Trophoblast cell (in vitro differentiated cells and primary cell): ENCODE measurements around the gene GRIN2A.

Experiments used
- DNase-seq, 2 donors: peaks; one replicate each; pipeline ENCODE4 v3.0.0-alpha.2; 2016
- H2AFZ ChIP-seq: 2 replicates; pipeline ENCODE4 v1.6.1; 2013; ENCODE audit warnings: low read length, moderate library complexity, mild to moderate bottlenecking; ENCODE audit not compliant: insufficient read depth, poor library complexity
- H2AK5ac ChIP-seq: 2 replicates; pipeline ENCODE4 v1.6.1; 2013; ENCODE audit warnings: mild to moderate bottlenecking, low read length
- H2BK120ac ChIP-seq: 2 replicates; pipeline ENCODE4 v1.6.1; 2013; ENCODE audit warnings: low read length, mild to moderate bottlenecking, moderate library complexity; ENCODE audit not compliant: insufficient read depth, poor library complexity
- H2BK12ac ChIP-seq: 2 replicates; pipeline ENCODE4 v1.6.1; 2013; ENCODE audit warnings: mild to moderate bottlenecking, low read length, moderate library complexity
- H2BK5ac ChIP-seq: 2 replicates; pipeline ENCODE4 v1.6.1; 2013; ENCODE audit warnings: low read length, low read depth, moderate library complexity, mild to moderate bottlenecking; ENCODE audit not compliant: poor library complexity
- H3K14ac ChIP-seq: 2 replicates; pipeline ENCODE4 v1.6.1; 2013; ENCODE audit warnings: mild to moderate bottlenecking, low read length
- H3K18ac ChIP-seq: 2 replicates; pipeline ENCODE4 v1.6.1; 2013; ENCODE audit warnings: mild to moderate bottlenecking, low read length
- H3K23ac ChIP-seq: 2 replicates; pipeline ENCODE4 v1.6.1; 2013; ENCODE audit warnings: low read length
- H3K27ac ChIP-seq: 2 replicates; pipeline ENCODE4 v1.5.1; 2013; ENCODE audit warnings: low read depth, mild to moderate bottlenecking, inconsistent platforms, low read length, moderate library complexity
- H3K27me3 ChIP-seq: 2 replicates; pipeline ENCODE4 v1.6.1; 2013; ENCODE audit warnings: inconsistent platforms, mild to moderate bottlenecking, low read length, moderate library complexity; ENCODE audit not compliant: insufficient read depth
- H3K36me3 ChIP-seq, 2 experiments: 1 replicate in 1 of 2; 2 replicates in 1 of 2; pipeline ENCODE4 v1.6.1; 2013; ENCODE audit warnings: low read length in 2 of 2, mild to moderate bottlenecking in 2 of 2, moderate library complexity in 1 of 2; ENCODE audit not compliant: insufficient read depth in 2 of 2, control insufficient read depth in 1 of 2
- H3K4ac ChIP-seq: 2 replicates; pipeline ENCODE4 v1.6.1; 2013; ENCODE audit warnings: low read depth, mild to moderate bottlenecking, low read length, moderate library complexity
- H3K4me1 ChIP-seq, 2 experiments: 1 replicate in 1 of 2; 2 replicates in 1 of 2; pipeline ENCODE4 v1.6.1; 2013; ENCODE audit warnings: low read length in 2 of 2, mild to moderate bottlenecking in 2 of 2, moderate library complexity in 1 of 2; ENCODE audit not compliant: insufficient read depth in 2 of 2, control insufficient read depth in 1 of 2
- H3K4me2 ChIP-seq: 2 replicates; pipeline ENCODE4 v1.6.1; 2013; ENCODE audit warnings: inconsistent platforms, mild to moderate bottlenecking, low read length, moderate library complexity
- H3K4me3 ChIP-seq: 2 replicates; pipeline ENCODE4 v1.5.1; 2013; ENCODE audit warnings: mild to moderate bottlenecking, low read depth, low read length, inconsistent platforms
- H3K79me1 ChIP-seq: one replicate; pipeline ENCODE4 v1.6.1; 2013; ENCODE audit warnings: low read length
- H3K79me2 ChIP-seq: 2 replicates; pipeline ENCODE4 v1.6.1; 2013; ENCODE audit warnings: low read length, mild to moderate bottlenecking; ENCODE audit not compliant: control insufficient read depth, insufficient read depth, poor library complexity
- H3K9ac ChIP-seq: 2 replicates; pipeline ENCODE4 v1.6.1; 2013; ENCODE audit warnings: mild to moderate bottlenecking, low read length
- H3K9me3 ChIP-seq: 2 replicates; pipeline ENCODE4 v1.6.1; 2013; ENCODE audit warnings: low read depth, mild to moderate bottlenecking, control low read depth, inconsistent platforms, low read length; ENCODE audit not compliant: insufficient read depth
- H4K12ac ChIP-seq: 2 replicates; pipeline ENCODE4 v1.6.1; 2013; ENCODE audit warnings: low read depth, mild to moderate bottlenecking, low read length, moderate library complexity
- H4K8ac ChIP-seq: 2 replicates; pipeline ENCODE4 v1.6.1; 2013; ENCODE audit warnings: low read depth, mild to moderate bottlenecking, low read length, moderate library complexity
- H4K91ac ChIP-seq: one replicate; pipeline ENCODE4 v1.6.1; 2013; ENCODE audit warnings: low read depth, mild to moderate bottlenecking, low read length, moderate library complexity
- WGBS: extraction: QIAGEN DNeasy Blood & Tissue Kit; methylation state at CpG from one replicate; pipeline ENCODE4 v1.1.7; 2013; ENCODE audit warnings: missing lambda C conversion rate; ENCODE audit not compliant: insufficient read length, insufficient coverage; ENCODE audit errors: extremely low coverage; 5-methylcytosine and 5-hydroxymethylcytosine counted together

GRIN2A gene

GRCh38 chr16:10036956-10037355 is 145.3 kb downstream of the GRIN2A start:
- H3K4ac ChIP-seq: no peak overlapping the region
- no peaks in the 10 kb centered on the region for H3K79me1 ChIP-seq
- H3K36me3 ChIP-seq: no peaks in the 10 kb centered on the region
- no peak overlapping the region for H3K14ac ChIP-seq
- no peaks in the 10 kb centered on the region for H3K79me2 ChIP-seq
- H4K12ac ChIP-seq: no peak overlapping the region
- peaks cover 2 to 3% of the 10 kb centered on the region in 2 experiments for H3K4me1 ChIP-seq
- H3K9me3 ChIP-seq: peaks cover 9% of the 10 kb centered on the region
- H4K8ac ChIP-seq: no peak overlapping the region
- H3K23ac ChIP-seq: no peak overlapping the region
- no peak overlapping the region for H2BK120ac ChIP-seq
- DNase-seq: no peak
- H2AK5ac ChIP-seq: no peak overlapping the region
- H4K91ac ChIP-seq: no peak overlapping the region
- no peaks in the 10 kb centered on the region for H3K27me3 ChIP-seq
- H3K4me2 ChIP-seq: no peak overlapping the region
- no peak overlapping the region for H2BK12ac ChIP-seq
- no peak overlapping the region for H3K18ac ChIP-seq
- H3K4me3 ChIP-seq: no peak overlapping the region
- H3K9ac ChIP-seq: no peak overlapping the region
- no peak overlapping the region for H3K27ac ChIP-seq
- no CpG with 5 or more reads among the region's 7 CpGs for WGBS
- no peak overlapping the region for H2BK5ac ChIP-seq
- H2AFZ ChIP-seq: no peak overlapping the region

DNA sequence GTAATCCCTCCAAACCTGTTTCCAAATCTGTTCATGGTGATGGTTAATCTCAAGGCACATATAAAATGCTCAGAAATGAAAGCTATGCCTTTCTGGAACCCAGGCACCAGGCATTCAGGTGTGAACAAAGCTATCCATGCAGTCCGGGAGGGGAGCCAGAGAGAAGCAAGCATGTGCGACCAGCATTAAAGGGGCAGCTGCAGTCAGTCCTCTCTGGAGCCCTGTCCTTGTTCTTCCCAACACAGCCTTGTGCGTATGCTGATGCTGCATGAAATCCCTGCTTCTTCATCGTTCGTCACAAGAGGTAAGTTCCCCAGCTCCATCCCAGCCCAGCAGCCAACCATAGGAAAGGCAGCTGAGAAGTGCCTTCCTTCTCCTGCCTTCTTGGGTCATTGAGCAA is 148.7 kb downstream of the GRIN2A start:
- Histone ChIP-seq H3K14ac (no peak overlapping the region), H2BK12ac (no peak overlapping the region), H3K27ac (no peak overlapping the region), H2AFZ (no peak overlapping the region), H2BK120ac (no peak overlapping the region), H3K4me2 (no peak overlapping the region), H4K12ac (no peak overlapping the region), H3K79me2 (no peaks in the 10 kb centered on the region), H3K36me3 (no peaks in the 10 kb centered on the region), H3K9me3 (peaks cover 3% of the 10 kb centered on the region), H3K4ac (no peak overlapping the region), H3K23ac (no peak overlapping the region), H3K4me1 (no peaks in the 10 kb centered on the region), H4K91ac (no peak overlapping the region), H3K4me3 (no peak overlapping the region), H3K27me3 (no peaks in the 10 kb centered on the region), H3K9ac (no peak overlapping the region), H3K79me1 (no peaks in the 10 kb centered on the region), H2BK5ac (no peak overlapping the region), H4K8ac (no peak overlapping the region), H2AK5ac (no peak overlapping the region), H3K18ac (no peak overlapping the region)
- WGBS: no CpG with 5 or more reads among the region's 5 CpGs
- no peak for DNase-seq

DNA sequence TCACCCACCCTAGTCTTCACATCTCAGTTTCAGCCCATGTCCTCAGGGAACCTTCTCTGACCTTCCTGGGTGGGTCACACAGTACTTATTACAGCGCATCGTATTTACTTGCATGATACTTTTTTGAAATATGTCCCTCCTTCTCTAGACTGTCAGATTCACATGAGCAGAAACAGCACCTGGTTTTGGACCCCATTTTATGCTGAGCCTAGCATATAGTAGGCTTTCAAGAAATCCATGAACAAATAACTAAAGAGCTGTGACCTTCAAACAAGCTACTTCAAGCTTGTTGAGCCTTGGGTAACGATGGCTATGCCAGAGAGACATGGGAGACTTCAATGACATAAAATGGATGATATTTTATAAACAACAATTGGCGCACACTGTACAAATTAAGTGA is 150.3 kb downstream of the GRIN2A start:
- H2BK5ac ChIP-seq: no peak overlapping the region
- no peaks in the 10 kb centered on the region for H3K36me3 ChIP-seq
- H2BK120ac ChIP-seq: no peak overlapping the region
- no CpG with 5 or more reads among the region's 4 CpGs for WGBS
- no peaks in the 10 kb centered on the region for H3K27me3 ChIP-seq
- H4K8ac ChIP-seq: no peak overlapping the region
- no peaks in the 10 kb centered on the region for H3K79me1 ChIP-seq
- H3K79me2 ChIP-seq: no peaks in the 10 kb centered on the region
- H3K4me1 ChIP-seq: no peaks in the 10 kb centered on the region
- H2BK12ac ChIP-seq: no peak overlapping the region
- H3K23ac ChIP-seq: no peak overlapping the region
- no peak overlapping the region for H3K9ac ChIP-seq
- no peaks in the 10 kb centered on the region for H3K9me3 ChIP-seq
- no peak overlapping the region for H3K27ac ChIP-seq
- no peak overlapping the region for H3K4ac ChIP-seq
- DNase-seq: no peak
- no peak overlapping the region for H3K18ac ChIP-seq
- no peak overlapping the region for H4K91ac ChIP-seq
- H4K12ac ChIP-seq: no peak overlapping the region
- H3K4me2 ChIP-seq: no peak overlapping the region
- no peak overlapping the region for H3K14ac ChIP-seq
- H2AFZ ChIP-seq: no peak overlapping the region
- no peak overlapping the region for H2AK5ac ChIP-seq
- no peak overlapping the region for H3K4me3 ChIP-seq

GRCh38 chr16:10031473-10031872 is 150.8 kb downstream of the GRIN2A start:
- H3K4me2 ChIP-seq: no peak overlapping the region
- no peaks in the 10 kb centered on the region for H3K79me2 ChIP-seq
- H3K18ac ChIP-seq: no peak overlapping the region
- H4K12ac ChIP-seq: no peak overlapping the region
- no peaks in the 10 kb centered on the region for H3K9me3 ChIP-seq
- no peak overlapping the region for H2AK5ac ChIP-seq
- no peak overlapping the region for H3K23ac ChIP-seq
- no peak overlapping the region for H3K9ac ChIP-seq
- no peak overlapping the region for H4K8ac ChIP-seq
- H3K4me3 ChIP-seq: no peak overlapping the region
- H3K4me1 ChIP-seq: no peaks in the 10 kb centered on the region
- no peak overlapping the region for H4K91ac ChIP-seq
- no peak overlapping the region for H2BK12ac ChIP-seq
- no peak overlapping the region for H2AFZ ChIP-seq
- no peaks in the 10 kb centered on the region for H3K36me3 ChIP-seq
- no CpG with 5 or more reads among the region's 7 CpGs for WGBS
- H3K14ac ChIP-seq: no peak overlapping the region
- no peaks in the 10 kb centered on the region for H3K79me1 ChIP-seq
- no peak overlapping the region for H3K4ac ChIP-seq
- DNase-seq: no peak
- no peaks in the 10 kb centered on the region for H3K27me3 ChIP-seq
- H3K27ac ChIP-seq: no peak overlapping the region
- H2BK5ac ChIP-seq: no peak overlapping the region
- no peak overlapping the region for H2BK120ac ChIP-seq
